ENCODE measurements around the gene GDA. TPM values are rescaled to one million over a fixed set of nuclear protein-coding genes. Genes with fewer than 3 reads are reported as not detected.

The GDA gene
- total RNA-seq, 1 donor from 2014 or later: not detected

DNA sequence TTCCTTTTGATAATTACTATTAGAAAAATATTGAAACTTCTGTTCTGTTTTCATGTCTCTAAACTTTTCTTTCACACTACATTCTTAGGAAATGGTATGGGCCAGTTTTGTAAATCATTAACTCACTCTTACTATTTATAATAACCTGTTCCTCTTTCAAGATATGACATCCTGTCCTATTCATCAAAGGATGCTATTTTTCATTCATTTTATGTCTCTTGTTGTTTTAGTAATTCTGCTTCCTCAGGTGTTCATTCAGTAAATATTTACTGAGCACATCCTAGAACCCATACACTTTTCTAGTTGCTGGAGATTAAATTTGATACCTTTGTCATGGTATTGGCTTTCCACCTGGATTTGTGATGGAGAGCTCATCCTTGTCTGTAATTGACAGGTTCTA, 58.0 kb downstream of the GDA start:
- Histone ChIP-seq H3K9ac (ENCODE audit: low read length) (no peak overlapping the region), H3K4me2 (ENCODE audit: low read length) (no peak overlapping the region), H3K4me1 (ENCODE audit: insufficient read depth, low read length) (no peaks in the 10 kb centered on the region), H3K27me3 (ENCODE audit: insufficient read depth, low read length) (peaks cover 4% of the 10 kb centered on the region), H2AFZ (ENCODE audit: low read depth, low read length) (no peak overlapping the region), H4K20me1 (ENCODE audit: insufficient read depth, low read length) (no peaks in the 10 kb centered on the region), H3K9me3 (ENCODE audit: insufficient read depth, low read depth, low read length) (no peaks in the 10 kb centered on the region), H3K4me3 (ENCODE audit: insufficient read depth, low read depth, low read length) (no peak overlapping the region), H3K79me2 (ENCODE audit: insufficient read depth, low read length) (no peaks in the 10 kb centered on the region), H3K36me3 (ENCODE audit: insufficient read depth, low read length) (no peaks in the 10 kb centered on the region), H3K27ac (ENCODE audit: low read depth, low read length) (no peak overlapping the region)
- FAIRE-seq: no peak
- Mint-ChIP-seq H3K27ac (ENCODE audit: unreplicated experiment) (no peak overlapping the region), H3K4me3 (ENCODE audit: unreplicated experiment) (no peak overlapping the region), H3K36me3 (ENCODE audit: low read depth, unreplicated experiment) (no peaks in the 10 kb centered on the region), H3K9me3 (ENCODE audit: unreplicated experiment) (no peaks in the 10 kb centered on the region), H3K4me1 (ENCODE audit: low read depth, unreplicated experiment) (peaks cover 4% of the 10 kb centered on the region), H3K27me3 (ENCODE audit: low read depth, unreplicated experiment) (peaks cover 5% of the 10 kb centered on the region)
- DNase-seq (ENCODE audit: low read depth): no peak
- TF ChIP-seq, protein P1, sequence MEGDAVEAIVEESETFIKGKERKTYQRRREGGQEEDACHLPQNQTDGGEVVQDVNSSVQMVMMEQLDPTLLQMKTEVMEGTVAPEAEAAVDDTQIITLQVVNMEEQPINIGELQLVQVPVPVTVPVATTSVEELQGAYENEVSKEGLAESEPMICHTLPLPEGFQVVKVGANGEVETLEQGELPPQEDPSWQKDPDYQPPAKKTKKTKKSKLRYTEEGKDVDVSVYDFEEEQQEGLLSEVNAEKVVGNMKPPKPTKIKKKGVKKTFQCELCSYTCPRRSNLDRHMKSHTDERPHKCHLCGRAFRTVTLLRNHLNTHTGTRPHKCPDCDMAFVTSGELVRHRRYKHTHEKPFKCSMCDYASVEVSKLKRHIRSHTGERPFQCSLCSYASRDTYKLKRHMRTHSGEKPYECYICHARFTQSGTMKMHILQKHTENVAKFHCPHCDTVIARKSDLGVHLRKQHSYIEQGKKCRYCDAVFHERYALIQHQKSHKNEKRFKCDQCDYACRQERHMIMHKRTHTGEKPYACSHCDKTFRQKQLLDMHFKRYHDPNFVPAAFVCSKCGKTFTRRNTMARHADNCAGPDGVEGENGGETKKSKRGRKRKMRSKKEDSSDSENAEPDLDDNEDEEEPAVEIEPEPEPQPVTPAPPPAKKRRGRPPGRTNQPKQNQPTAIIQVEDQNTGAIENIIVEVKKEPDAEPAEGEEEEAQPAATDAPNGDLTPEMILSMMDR (IDR thresholded peaks at IDR 0.05; ENCODE audit: insufficient read depth, low read depth, low read length): no peak
- TF ChIP-seq EZH2 (IDR thresholded peaks at IDR 0.05; ENCODE audit: insufficient read depth, low read length): no peak

DNA sequence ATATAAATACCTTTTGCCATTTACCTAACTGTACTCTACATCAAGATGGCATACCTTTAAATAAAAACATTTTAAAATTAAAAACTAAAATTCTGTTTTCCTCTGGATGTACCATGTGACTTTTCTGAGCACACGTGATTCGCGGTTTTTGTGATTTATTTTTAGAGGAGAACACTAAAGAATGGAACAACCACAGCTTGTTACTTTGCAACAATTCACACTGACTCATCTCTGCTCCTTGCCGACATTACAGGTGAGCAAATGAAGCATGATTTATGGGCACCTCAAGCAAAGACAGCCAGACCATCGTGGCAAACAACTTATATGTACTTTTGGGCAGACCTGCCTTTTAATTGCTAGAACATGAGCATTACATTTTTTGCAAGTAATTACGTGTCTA, 61.3 kb downstream of the GDA start:
- Histone ChIP-seq H2AFZ (ENCODE audit: low read depth, low read length) (no peak overlapping the region), H3K9ac (ENCODE audit: low read length) (no peak overlapping the region), H3K36me3 (ENCODE audit: insufficient read depth, low read length) (no peaks in the 10 kb centered on the region), H3K4me2 (ENCODE audit: low read length) (no peak overlapping the region), H3K9me3 (ENCODE audit: insufficient read depth, low read depth, low read length) (no peaks in the 10 kb centered on the region), H3K4me3 (ENCODE audit: insufficient read depth, low read depth, low read length) (no peak overlapping the region), H3K27ac (ENCODE audit: low read depth, low read length) (no peak overlapping the region), H3K4me1 (ENCODE audit: insufficient read depth, low read length) (no peaks in the 10 kb centered on the region), H3K27me3 (ENCODE audit: insufficient read depth, low read length) (peaks cover 4% of the 10 kb centered on the region), H3K79me2 (ENCODE audit: insufficient read depth, low read length) (no peaks in the 10 kb centered on the region), H4K20me1 (ENCODE audit: insufficient read depth, low read length) (no peaks in the 10 kb centered on the region)
- DNase-seq (ENCODE audit: low read depth): no peak
- H3K4me1 Mint-ChIP-seq (ENCODE audit: low read depth, unreplicated experiment): peaks cover 4% of the 10 kb centered on the region
- TF ChIP-seq, protein P1 (IDR thresholded peaks at IDR 0.05; ENCODE audit: insufficient read depth, low read depth, low read length): no peak
- no peak for TF ChIP-seq EZH2 (IDR thresholded peaks at IDR 0.05; ENCODE audit: insufficient read depth, low read length)
- no peak for FAIRE-seq
- H3K27ac Mint-ChIP-seq (ENCODE audit: unreplicated experiment): no peak overlapping the region
- no peaks in the 10 kb centered on the region for H3K9me3 Mint-ChIP-seq (ENCODE audit: unreplicated experiment)
- no peaks in the 10 kb centered on the region for H3K36me3 Mint-ChIP-seq (ENCODE audit: low read depth, unreplicated experiment)
- no peak overlapping the region for H3K4me3 Mint-ChIP-seq (ENCODE audit: unreplicated experiment)
- peaks cover 5% of the 10 kb centered on the region for H3K27me3 Mint-ChIP-seq (ENCODE audit: low read depth, unreplicated experiment)

DNA sequence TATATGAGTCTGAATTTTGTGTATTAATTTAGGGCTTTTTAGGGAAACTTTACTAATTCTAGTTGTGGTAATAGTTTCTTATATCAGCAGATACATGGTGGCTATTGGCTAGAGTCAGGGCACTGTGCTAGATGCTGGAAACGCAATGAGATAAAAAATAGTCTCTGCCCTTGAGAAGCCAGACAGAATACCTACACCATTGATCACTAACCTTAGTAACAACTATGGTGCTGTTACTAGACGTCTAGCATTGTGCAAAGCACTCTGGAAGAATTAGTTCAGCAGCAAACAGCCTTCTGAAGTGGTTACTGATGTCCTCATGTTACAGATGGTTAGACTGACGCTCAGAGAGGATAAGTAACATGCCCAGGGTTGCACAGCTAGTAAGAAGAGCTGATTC, 61.8 kb downstream of the GDA start:
- H2AFZ ChIP-seq (ENCODE audit: low read depth, low read length): no peak overlapping the region
- peaks cover 2% of the 10 kb centered on the region for H3K9me3 ChIP-seq (ENCODE audit: insufficient read depth, low read depth, low read length)
- no peak overlapping the region for H3K4me3 ChIP-seq (ENCODE audit: insufficient read depth, low read depth, low read length)
- no peak overlapping the region for H3K27ac Mint-ChIP-seq (ENCODE audit: unreplicated experiment)
- FAIRE-seq: no peak
- no peaks in the 10 kb centered on the region for H4K20me1 ChIP-seq (ENCODE audit: insufficient read depth, low read length)
- no peaks in the 10 kb centered on the region for H3K9me3 Mint-ChIP-seq (ENCODE audit: unreplicated experiment)
- H3K36me3 ChIP-seq (ENCODE audit: insufficient read depth, low read length): no peaks in the 10 kb centered on the region
- peaks cover 4% of the 10 kb centered on the region for H3K4me1 Mint-ChIP-seq (ENCODE audit: low read depth, unreplicated experiment)
- no peak overlapping the region for H3K4me2 ChIP-seq (ENCODE audit: low read length)
- DNase-seq (ENCODE audit: low read depth): no peak
- H3K36me3 Mint-ChIP-seq (ENCODE audit: low read depth, unreplicated experiment): no peaks in the 10 kb centered on the region
- no peaks in the 10 kb centered on the region for H3K4me1 ChIP-seq (ENCODE audit: insufficient read depth, low read length)
- H3K4me3 Mint-ChIP-seq (ENCODE audit: unreplicated experiment): no peak overlapping the region
- H3K27me3 ChIP-seq (ENCODE audit: insufficient read depth, low read length): peaks cover 4% of the 10 kb centered on the region
- TF ChIP-seq, protein P1 (IDR thresholded peaks at IDR 0.05; ENCODE audit: insufficient read depth, low read depth, low read length): no peak
- TF ChIP-seq EZH2 (IDR thresholded peaks at IDR 0.05; ENCODE audit: insufficient read depth, low read length): no peak
- H3K79me2 ChIP-seq (ENCODE audit: insufficient read depth, low read length): no peaks in the 10 kb centered on the region
- H3K27ac ChIP-seq (ENCODE audit: low read depth, low read length): no peak overlapping the region
- H3K27me3 Mint-ChIP-seq (ENCODE audit: low read depth, unreplicated experiment): peaks cover 5% of the 10 kb centered on the region
- H3K9ac ChIP-seq (ENCODE audit: low read length): no peak overlapping the region
